Measurements from ENCODE around the gene FLT3.

Gene FLT3

DNA sequence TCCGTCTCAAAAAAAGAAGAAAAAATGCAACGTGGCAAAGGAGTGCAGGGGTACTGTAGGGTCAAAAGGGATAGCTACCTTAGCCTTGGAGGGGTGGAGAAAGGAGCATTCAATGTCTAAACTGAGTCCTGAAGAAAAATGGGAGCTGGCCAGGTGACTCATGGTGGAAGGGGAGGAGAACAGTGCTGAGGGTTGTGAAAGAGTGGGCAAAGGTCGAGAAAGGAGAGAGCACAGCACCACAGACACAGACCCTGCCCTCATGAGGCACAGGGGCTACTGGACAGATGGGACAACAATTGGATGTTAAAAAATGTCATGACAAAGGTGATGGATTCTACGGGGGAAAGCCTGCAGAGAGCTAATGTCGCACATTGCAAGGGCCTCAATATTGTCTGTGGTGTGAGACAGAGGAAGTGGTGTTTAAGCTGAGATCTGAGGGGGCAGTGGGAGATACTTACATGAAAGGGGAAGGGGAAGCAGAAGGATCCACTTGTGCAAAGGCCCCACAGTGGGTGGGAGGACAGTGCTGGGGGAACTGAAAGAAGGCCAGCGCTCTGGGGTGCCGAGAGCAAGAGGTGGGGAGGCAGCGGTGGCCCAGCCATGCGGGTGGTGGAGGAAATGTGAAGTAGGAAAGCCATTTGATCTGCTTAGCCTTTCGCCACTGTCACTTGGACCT, 69.0 kb downstream of the FLT3 start:
- no peak overlapping the region for H3K4me2 ChIP-seq (ENCODE audit: low read depth, low read length, poor library complexity, severe bottlenecking)
- H2AFZ ChIP-seq (ENCODE audit: low read depth, low read length, severe bottlenecking), result no peak overlapping the region

DNA sequence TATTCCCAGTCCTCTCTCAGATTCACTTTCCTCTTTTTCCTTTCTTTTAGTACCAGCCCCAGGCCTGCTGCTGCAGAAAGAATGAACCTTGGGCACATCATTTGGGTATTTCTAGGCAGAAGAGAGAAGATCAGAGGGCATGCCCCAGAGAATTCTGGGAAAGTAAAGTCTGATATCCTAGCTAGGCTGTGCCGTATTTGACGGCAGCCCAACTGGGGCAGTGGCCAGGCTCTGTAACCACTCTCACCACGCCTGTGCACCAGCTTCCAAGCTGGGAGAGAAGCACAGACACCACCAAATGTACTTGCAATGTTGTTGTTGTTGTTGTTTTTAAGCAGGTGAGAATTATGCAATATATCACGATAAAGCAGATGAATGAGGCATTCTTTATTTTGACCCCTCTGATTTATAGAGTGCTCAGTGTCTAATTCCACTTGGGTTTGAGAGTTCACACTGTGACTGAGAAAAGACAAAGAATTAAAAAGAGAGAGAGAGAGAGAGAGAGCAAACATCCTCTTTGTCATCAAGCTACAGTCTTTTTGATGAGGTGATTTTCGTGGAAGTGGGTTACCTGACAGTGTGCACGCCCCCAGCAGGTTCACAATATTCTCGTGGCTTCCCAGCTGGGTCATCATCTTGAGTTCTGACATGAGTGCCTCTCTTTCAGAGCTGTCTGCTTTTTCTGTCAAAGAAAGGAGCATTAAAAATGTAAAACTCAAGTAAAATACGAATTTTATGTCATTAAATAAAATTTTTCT, 72.6 kb downstream of the FLT3 start:
- H2AFZ ChIP-seq (ENCODE audit: low read depth, low read length, severe bottlenecking), result no peak overlapping the region
- no peaks in the 10 kb centered on the region for H3F3A ChIP-seq (ENCODE audit: insufficient read depth)
- no peaks in the 10 kb centered on the region for H3K9me2 ChIP-seq (replicated peaks; ENCODE audit: insufficient read depth, low read length)
- H3K27ac ChIP-seq (ENCODE audit: low read depth, low read length), result no peak overlapping the region
- H3K9me3 ChIP-seq (ENCODE audit: insufficient read depth, low read length), result no peaks in the 10 kb centered on the region
- H3K9ac ChIP-seq (ENCODE audit: low read length), result no peak overlapping the region
- no peak overlapping the region for H3K4me3 ChIP-seq (ENCODE audit: insufficient read depth, low read length, poor library complexity, severe bottlenecking)
- H3K27me3 ChIP-seq (ENCODE audit: low read length), result no peaks in the 10 kb centered on the region
- no peaks in the 10 kb centered on the region for H3K79me2 ChIP-seq (ENCODE audit: insufficient read depth, low read length)
- no peaks in the 10 kb centered on the region for H3K36me3 ChIP-seq (ENCODE audit: low read length)
- H3K4me2 ChIP-seq (ENCODE audit: low read depth, low read length, poor library complexity, severe bottlenecking), result no peak overlapping the region
- TF ChIP-seq, protein P1, sequence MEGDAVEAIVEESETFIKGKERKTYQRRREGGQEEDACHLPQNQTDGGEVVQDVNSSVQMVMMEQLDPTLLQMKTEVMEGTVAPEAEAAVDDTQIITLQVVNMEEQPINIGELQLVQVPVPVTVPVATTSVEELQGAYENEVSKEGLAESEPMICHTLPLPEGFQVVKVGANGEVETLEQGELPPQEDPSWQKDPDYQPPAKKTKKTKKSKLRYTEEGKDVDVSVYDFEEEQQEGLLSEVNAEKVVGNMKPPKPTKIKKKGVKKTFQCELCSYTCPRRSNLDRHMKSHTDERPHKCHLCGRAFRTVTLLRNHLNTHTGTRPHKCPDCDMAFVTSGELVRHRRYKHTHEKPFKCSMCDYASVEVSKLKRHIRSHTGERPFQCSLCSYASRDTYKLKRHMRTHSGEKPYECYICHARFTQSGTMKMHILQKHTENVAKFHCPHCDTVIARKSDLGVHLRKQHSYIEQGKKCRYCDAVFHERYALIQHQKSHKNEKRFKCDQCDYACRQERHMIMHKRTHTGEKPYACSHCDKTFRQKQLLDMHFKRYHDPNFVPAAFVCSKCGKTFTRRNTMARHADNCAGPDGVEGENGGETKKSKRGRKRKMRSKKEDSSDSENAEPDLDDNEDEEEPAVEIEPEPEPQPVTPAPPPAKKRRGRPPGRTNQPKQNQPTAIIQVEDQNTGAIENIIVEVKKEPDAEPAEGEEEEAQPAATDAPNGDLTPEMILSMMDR (IDR thresholded peaks at IDR 0.05; ENCODE audit: insufficient read depth, low read length, poor library complexity, severe bottlenecking), result no peak
- TF ChIP-seq EZH2phosphoT487 (conservative IDR thresholded peaks at IDR 0.05; ENCODE audit: low read length), result no peak
- H4K20me1 ChIP-seq (ENCODE audit: low read depth, low read length), result no peaks in the 10 kb centered on the region

More for the DNA sequence above, 69.0 kb downstream of the FLT3 start:
- Histone ChIP-seq H3K36me3 (ENCODE audit: low read length) (no peaks in the 10 kb centered on the region), H3K9me3 (ENCODE audit: insufficient read depth, low read length) (no peaks in the 10 kb centered on the region), H3K4me3 (ENCODE audit: insufficient read depth, low read length, poor library complexity, severe bottlenecking) (no peak overlapping the region), H3K9ac (ENCODE audit: low read length) (no peak overlapping the region), H3K9me2 (replicated peaks; ENCODE audit: insufficient read depth, low read length) (no peaks in the 10 kb centered on the region), H3K27ac (ENCODE audit: low read depth, low read length) (no peak overlapping the region), H3K27me3 (ENCODE audit: low read length) (no peaks in the 10 kb centered on the region), H3F3A (ENCODE audit: insufficient read depth) (no peaks in the 10 kb centered on the region), H3K79me2 (ENCODE audit: insufficient read depth, low read length) (no peaks in the 10 kb centered on the region), H4K20me1 (ENCODE audit: low read depth, low read length) (no peaks in the 10 kb centered on the region)
- no peak for TF ChIP-seq EZH2phosphoT487 (conservative IDR thresholded peaks at IDR 0.05; ENCODE audit: low read length)
- TF ChIP-seq, protein P1 (IDR thresholded peaks at IDR 0.05; ENCODE audit: insufficient read depth, low read length, poor library complexity, severe bottlenecking), result no peak

DNA sequence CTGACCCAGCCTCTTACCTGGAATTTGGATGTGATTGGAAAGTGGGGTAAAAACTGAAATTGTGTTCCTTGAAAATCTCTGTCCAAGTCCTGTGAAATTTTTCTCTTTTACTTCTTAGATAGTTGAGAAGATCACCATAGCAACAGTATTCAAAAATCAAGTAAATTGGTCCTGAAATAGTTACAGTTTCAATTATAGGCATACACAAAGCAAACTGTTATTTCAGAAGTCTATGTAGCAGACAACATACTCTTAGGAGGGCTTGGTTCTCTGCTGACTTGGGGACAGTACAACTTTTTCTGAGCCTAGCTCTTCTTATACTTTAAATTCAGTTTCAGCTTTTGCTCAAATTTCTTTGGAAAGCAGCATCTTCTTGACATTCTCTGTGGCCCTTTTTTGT, 73.3 kb downstream of the FLT3 start:
- Histone ChIP-seq H3K79me2 (ENCODE audit: insufficient read depth, low read length) (no peaks in the 10 kb centered on the region), H3K27ac (ENCODE audit: low read depth, low read length) (no peak overlapping the region), H3K9me2 (replicated peaks; ENCODE audit: insufficient read depth, low read length) (no peaks in the 10 kb centered on the region), H3K27me3 (ENCODE audit: low read length) (no peaks in the 10 kb centered on the region), H3F3A (ENCODE audit: insufficient read depth) (no peaks in the 10 kb centered on the region), H3K4me2 (ENCODE audit: low read depth, low read length, poor library complexity, severe bottlenecking) (no peak overlapping the region), H4K20me1 (ENCODE audit: low read depth, low read length) (no peaks in the 10 kb centered on the region), H3K9ac (ENCODE audit: low read length) (no peak overlapping the region), H3K4me3 (ENCODE audit: insufficient read depth, low read length, poor library complexity, severe bottlenecking) (no peak overlapping the region), H2AFZ (ENCODE audit: low read depth, low read length, severe bottlenecking) (no peak overlapping the region), H3K36me3 (ENCODE audit: low read length) (no peaks in the 10 kb centered on the region), H3K9me3 (ENCODE audit: insufficient read depth, low read length) (no peaks in the 10 kb centered on the region)
- TF ChIP-seq, protein P1 (IDR thresholded peaks at IDR 0.05; ENCODE audit: insufficient read depth, low read length, poor library complexity, severe bottlenecking), result no peak
- no peak for TF ChIP-seq EZH2phosphoT487 (conservative IDR thresholded peaks at IDR 0.05; ENCODE audit: low read length)
